Activated CD8-positive, alpha-beta memory T cell treated with anti-CD3 and anti-CD28 coated beads for 36 hours (primary cell): ENCODE results near the gene GPR22. TPM values are rescaled to one million over a fixed set of nuclear protein-coding genes. Genes with fewer than 3 reads are reported as not detected.

Source experiments
- total RNA-seq, 2 experiments: library from RNA; stranded (reverse); gene quantifications; one replicate each; pipeline ENCODE4 v1.2.3, GENCODE V29; 2021

GPR22 gene
- total RNA-seq, 2 experiments from 2014 or later: not detected

Other genes with a start within 250 kb of the GPR22 start
- gene COG5, start 93.9 kb downstream of the GPR22 start, total RNA-seq: 10 to 100 TPM; 34.0 to 37.7 TPM
- 10 to 100 TPM; 12.6 to 12.7 TPM for gene DUS4L, start 93.9 kb downstream of the GPR22 start, total RNA-seq
- gene BCAP29, start 110.2 kb downstream of the GPR22 start, total RNA-seq: 10 to 100 TPM; 38.5 to 52.6 TPM
- 1 to 10 TPM; 4.5 to 5.6 TPM for gene SLC26A4, start 190.8 kb downstream of the GPR22 start, total RNA-seq